COLO668 (cell line): ENCODE data around the gene COG8.

ENCODE experiments used
- DNase-seq: peaks from one replicate; lab custom pipeline; 2025; ENCODE audit not compliant: unreplicated experiment; lab: John Stamatoyannopoulos, UW

COG8 gene

DNA sequence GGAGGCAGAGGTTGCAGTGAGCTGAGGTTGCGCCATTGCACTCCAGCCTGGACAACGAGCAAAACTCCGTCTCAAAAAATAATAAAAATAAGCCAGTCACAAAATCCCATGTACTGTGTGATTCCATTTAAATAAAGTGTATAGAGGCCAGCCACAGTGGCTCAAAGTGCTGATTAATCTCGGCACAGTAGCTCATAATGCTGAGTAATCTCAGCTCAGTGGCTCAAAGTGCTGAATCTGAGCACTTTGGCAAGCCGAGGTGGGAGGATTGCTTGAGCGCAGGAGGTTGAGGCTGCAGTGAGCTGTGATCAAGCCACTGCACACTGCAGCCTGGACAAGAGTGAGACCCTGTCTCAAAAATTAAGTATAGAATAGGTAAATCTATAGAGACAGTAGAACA is 7.3 kb upstream of the COG8 start:
- DNase-seq = no peak

DNA sequence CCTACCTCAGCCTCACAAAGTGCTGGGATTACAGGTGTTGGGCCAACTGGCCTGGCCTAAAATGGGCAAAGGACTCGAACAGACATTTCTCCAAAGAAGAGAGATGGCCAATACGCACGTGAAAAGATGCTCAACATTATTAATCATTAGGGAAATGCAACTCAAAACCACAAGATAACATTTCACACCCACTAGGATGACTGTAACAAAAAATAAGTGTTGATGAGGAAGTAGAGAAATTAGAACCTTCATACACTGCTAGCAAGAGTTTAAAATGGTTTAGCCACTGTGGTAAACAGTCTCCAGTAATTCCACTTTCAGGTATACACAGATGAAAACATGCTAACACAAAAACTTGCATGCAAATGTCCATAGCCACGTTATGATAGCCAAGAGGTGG is 6.6 kb upstream of the COG8 start:
- no peak for DNase-seq

DNA sequence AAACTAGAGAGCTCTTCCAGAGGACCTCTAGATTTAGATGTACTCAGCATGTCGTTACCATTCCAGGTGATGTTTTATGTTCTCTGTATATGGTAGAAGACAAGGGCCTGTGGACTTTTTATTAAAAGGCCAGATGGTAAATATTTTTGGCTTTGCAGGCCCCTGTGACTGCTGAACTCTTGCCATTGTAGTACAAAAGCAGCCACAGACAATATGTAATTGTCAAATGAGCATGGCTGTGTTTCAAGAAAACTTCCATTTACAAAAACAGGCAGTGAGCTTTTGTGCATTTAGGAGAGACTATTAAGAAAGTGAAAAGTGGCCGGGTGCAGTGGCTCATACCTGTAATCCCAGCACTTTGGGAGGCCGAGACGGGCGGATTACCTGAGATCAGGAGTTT is 4.8 kb upstream of the COG8 start:
- DNase-seq = no peak

DNA sequence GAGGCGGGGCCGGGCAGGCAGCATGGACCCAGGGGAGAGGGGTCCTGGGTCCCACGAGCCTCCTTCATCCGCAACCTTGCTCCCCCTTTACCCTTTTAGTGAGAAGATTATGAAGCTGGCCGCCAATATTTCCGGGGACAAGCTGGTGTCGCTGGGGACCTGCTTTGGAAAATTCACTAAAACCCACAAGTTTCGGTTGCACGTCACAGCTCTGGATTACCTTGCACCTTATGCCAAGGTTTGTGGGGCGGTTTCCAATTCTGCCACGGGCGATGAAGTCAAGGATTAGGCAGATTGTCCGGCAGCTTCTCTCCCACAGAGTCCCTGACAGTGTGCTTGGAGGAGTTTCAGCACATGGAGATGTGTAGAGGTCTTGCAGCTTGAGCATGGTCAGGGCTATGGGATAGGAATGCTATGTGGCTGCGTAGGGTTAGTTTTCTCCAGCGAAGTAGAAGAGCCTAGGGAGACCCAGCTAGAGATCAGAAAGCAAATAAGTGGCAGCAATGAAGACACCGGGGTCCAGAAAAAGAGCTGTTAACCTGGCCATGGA is 806 bp upstream of the COG8 start:
- no peak for DNase-seq

DNA sequence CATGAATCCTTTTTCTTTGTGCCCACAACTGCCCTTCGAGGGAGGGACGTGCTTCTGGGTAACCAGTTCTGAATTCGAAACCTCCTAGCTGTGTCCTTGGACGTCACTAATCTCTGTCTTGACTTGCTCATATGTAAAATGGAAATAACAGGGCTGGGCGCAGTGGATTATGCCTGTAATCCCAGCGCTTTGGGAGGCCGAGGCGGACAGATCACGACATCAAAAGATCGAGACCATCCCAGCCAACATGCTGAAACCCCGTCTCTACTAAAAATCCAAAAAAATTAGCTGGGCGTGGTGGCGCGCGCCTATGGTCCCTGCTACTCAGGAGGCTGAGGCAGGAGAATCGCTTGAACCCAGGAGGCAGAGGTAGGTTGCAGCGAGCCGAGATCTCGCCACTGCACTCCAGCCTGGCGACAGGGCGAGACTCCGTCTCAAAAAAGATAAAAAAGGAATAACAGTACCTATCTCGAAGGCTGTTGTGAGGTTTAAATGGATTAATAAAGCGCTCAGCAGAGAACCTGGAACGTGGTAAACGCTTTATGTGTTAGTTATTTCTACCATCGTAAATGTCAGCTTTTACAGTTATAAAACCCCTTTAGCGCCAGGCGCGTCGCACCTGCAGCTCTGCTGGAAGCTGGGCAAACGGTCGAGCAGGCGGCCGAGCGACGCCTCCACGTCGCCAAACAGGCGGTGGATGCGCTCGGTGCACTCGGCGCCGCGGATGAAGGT is 641 bp downstream of the COG8 start:
- no peak for DNase-seq

DNA sequence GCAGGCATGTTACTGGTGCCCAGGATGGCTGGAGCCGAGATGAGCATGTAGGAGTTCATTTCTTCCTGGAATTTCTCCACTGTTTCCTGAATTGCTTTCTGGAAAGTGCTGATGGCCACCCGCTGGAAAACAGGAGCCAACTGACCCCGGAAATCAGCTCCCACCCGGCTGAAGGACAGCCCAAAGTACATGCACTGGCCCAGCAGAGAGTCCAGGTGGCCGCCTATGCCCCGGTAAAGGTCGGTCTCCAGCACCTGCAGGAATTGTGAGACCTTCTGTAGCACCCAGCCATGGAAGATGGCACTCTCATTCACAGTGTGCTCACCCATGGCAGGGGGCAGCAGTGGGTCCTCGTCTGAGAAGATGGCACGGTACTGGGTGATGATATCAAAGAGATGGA is 4.7 kb downstream of the COG8 start:
- DNase-seq = no peak

DNA sequence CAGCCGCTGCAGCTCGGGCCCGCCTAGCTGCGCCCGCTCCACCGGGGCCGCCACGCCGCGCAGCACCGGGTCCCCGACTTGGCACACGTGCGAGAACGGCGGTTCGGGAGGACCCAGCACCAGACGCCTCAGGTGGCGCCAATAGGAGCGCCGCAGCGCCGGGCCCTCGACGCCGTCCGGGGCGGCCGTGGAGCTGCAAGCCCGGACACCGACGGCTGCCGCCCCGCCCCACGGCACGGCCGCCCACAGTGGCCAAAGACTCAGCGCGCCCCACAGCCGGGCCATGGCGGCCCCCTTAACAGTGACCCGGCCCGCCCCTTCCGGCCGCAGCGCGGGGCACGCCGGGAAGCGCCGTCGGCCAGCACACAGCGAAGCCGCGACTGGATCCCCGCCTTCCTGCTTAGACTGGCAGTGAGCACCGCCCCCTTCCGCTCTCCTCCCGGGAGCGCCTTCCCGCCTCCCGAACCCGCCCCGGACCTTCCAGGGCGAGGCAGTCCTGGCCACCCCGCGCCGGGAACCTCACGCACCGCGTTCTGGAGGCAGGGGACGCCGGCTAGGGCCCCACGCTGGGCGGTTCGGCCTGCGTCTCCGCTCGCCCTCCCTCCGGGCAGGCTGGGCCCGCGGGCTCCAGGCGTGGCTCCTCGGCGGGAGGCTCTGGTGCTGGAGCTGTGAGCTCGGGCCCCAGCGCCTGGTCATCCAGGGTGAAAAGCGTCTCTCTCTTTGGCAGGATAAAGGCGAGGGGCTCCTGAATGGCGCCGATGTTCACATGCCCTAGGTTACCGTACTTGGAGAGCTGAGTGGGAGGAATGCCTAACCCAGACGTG is 8.9 kb downstream of the COG8 start, which contains the start of gene PDF:
Gene PDF (minus strand): TSS at position 303 of the 824 bp plus-strand sequence. CDS start 18 bp downstream, at position 285.
- DNase-seq = peak; percentile 97

DNA sequence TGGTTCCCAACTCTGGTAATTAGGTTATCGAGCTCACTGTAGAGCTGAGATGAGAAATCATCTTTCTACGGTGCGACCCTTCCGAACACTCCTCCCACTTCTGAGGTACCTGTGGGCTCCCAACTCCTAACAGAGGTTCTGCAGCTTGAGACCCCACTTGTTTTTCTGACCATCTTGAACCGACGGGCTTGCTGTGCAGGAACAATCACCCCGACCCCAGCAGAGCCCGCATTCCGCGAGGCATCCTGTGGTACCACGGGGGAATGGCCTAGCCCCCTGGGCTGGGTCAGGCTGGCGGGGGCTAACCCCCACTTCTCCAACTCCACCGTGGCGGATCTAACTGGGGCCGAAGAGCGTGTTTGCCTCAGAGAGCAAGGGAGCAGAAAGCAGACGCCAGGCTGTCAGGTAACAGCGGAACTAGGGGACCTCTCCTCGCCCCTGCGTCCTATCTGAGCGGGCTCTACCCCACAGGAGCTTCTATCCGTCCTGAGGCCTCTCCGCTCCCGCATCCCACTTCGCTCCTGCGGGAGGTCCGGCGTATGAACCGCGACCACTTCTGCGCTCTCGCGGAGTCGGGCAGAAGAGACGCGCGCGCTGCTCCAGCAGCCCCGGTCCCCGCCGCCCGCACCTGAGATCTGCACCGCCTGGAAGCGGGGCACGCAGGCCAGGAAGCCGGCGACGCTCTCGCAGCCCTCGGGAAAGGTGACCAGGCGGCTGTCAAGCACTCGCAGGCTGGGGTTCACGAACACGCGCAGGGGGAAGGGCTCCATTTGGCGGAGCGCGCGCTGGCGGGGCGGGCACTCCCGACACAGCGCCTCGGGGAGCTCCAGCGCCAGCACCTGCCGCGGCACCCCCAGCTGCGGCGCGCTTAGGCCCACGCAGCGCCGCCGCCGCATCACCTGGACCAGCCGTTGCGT is 9.7 kb downstream of the COG8 start:
- peak; percentile 67 for DNase-seq

DNA sequence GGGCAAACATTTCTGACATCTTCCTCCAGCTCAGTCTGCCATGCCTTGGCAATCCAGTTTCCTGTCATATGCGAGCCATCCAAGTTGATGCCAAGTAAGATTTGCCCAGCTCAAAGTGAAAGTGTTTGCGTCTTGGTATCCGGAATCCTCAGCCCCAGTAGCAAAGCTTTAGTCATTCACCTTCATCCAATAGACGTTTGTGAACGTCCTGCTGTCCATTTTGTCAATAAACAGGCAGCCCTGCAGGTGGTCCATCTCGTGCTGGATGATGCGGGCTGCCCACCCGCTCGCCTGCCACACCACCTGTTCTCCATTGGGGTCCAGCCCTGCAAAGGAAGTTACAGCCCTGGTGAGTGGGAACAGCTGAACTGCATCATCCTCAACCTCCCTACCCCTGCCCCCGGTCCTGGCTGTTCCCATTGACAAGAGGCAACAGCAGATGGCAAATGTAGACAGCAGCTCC is 10.5 kb downstream of the COG8 start:
- DNase-seq = peak; percentile 11

DNA sequence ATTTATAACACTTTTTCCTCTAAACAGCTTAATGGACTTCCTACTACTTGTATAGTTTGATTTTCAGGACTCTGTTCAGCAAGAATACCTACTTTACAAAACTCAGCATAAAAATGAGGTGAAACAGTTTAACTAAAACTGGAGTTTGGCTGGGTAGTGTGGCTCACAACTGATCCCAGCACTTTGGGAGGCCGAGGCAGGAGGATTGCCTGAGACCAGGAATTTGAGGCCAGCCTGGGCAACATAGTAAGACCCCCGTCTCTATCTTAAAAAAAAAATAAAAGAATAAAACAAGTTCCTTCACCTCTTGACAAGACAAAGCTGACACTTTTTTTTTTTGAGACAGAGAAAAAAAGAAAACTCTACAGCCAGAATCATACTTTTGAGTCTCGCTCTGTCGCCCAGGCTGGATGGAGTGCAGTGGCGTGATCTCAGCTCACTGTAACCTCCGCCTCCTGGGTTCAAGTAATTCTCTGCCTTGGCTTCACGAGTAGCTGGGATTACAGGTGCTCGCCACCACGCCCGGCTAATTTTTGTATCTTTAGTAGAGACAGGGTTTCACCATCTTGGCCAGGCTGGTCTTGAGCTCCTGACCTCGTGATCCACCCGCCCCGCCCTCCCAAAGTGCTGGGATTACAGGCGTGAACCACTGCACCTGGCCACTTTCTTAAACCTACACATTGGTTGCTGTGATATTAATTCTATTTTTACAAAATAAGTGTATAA is 11.6 kb downstream of the COG8 start:
- no peak for DNase-seq

DNA sequence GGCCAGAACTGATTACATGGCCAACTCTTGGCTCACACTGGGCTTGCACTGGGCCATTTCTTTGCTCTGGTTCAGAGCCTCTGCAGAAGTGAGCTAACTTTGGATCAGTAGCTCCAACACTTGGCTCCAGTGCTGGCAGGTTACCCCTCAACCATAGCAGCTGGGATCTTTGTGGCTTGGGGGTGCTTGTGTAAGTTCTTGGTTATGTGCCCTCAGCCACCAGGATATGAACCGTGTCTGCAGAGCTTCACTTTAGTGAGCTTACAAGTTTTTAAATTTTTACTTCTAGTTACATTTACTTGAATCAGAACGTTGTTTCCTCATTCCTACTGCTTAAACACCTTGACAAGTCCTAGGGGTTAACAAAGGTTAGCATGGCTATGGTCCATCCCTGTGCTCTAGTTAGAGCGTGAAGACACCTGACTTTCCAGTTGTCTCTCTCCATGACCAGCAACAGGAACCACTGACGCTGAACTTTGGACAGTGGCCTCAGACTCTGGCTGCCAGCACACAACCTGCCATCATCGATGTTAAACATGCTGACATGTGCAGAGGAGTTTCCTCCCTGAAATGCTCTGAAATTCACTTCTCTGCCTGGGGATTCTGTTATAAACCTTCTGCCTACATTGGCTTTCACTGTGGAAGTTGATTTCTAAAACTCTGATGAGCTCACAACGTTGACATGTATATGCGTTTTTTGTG is 13.0 kb downstream of the COG8 start:
- DNase-seq = peak; percentile 10

DNA sequence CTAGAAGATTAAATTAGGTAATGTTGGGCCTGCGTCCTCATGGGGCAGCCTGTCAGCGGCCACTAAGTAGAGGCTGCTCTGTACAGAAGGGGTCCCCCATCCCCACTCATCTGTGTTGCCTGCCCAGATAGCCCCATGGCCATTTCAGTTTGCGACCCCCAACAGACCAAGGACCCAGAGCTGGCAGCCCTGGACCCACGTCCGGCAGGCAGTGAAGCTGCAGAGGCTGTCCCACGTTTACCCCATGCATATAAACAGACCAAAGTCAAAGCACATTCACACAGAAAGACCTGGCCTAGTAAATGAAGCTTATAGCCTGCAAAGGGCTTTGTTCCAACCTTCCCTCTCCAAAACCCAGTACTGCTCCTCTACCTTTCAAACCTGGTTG is 13.6 kb downstream of the COG8 start:
- DNase-seq = no peak

DNA sequence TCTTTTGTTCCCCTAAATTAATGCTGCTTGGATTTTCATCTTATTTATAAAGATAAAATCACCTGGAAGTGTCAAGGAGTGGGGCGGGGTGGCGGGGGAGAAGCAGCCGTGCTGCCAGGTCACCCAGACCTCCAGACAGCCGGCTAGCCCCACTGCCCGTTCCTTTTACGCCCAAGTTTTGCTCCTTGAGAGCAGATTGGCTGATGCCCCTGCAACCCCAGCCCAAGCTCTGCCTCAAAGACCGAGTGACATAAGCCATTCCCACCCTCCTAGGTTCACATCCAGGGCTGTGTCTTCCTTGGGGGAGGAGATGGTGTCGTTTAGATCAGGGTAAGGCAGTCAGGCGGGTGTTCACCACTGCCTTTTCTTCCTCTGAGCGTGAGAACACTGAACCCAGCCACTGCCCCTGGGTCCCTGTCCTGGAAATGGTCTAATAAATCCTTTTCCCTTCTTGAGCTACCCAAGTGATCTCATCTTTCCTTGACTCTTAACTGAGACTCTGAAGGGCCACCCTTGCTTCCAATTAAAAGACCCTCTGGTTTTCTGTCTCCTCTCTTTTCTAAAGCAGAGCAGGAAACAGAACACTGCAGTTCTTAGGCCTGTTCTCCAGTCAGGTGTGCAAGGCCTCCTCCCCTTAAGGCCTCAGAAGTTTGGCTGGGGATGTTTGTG is 14.6 kb downstream of the COG8 start:
- no peak for DNase-seq

DNA sequence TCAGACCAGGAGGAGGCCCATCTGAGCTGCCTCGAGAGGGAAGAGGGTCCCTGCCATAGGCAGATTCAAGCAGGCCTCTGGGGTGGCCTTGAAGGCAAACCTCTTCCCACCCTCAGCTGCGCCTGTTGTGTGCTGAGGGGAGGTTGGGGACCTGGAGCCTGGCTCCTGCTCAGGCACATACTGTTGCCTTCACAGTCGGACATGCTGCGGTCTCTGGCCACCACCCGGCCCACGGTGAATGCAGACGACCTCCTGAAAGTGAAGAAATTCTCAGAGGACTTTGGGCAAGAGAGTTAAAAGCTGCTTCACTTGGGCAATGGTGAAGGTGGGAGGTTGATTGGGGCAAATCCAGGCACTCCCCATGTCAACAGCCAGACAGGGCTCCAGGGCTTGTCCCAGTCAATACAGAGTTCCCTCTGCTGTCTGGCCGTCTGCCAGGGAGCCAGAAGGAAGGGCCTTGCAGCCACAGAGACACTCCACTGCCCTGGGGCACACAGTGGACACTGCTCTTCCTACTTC is 15.3 kb downstream of the COG8 start:
- peak; percentile 57 for DNase-seq

DNA sequence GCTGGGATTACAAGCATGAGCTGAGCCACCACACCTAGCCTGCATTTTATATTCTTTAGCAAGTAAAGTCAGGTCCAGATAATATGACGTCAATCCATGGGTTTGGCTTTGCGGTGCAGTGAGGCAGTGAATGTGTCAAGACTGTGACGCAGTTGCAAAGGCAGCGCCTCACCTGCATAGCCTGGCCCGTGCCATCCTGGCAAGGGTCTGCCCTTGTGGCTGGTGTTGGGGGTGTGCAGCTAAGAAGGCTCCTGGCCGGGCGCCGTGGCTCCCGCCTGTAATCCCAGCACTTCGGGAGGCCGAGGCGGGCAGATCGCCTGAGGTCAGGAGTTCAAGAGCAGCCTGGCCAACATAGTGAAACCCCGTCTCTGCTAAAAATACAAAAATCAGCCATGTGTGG is 15.9 kb downstream of the COG8 start:
- DNase-seq = no peak

DNA sequence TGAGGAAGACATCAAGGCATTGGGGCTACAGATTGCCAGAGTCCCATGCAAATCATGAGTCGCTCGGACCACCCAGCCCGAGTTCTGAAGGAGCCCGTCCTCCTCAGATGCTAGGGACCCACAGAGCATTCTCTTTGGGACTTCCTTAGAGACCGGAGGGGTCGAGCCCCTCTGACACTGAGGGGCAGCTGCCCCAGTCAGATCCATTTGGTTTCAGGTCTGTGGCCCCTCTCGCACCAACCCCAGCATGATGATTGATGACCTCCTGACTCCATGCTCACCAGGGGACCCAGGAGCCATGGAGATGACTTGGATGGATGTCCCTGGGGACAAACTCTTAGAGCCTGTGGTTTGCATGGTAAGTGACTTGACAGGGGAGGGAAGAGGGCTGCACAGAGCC is 17.0 kb downstream of the COG8 start:
- no peak for DNase-seq

DNA sequence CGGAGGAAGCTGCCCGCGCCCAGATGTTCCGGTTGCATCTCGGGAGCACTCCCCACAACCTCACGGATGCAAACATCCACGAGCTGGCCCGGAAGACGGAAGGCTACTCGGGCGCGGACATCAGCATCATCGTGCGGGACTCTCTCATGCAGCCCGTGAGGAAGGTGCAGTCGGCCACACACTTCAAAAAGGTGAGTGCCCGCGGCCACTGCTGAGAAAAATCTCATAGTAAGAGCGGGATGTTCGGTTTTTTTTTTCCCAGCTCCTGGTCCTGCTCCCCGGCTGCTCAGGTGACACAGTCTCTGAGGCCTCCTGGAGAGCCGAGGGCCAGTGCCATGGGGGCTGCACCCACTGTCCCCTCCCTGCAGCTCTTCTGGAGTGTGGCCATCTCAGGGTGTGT is 18.3 kb downstream of the COG8 start:
- DNase-seq = no peak

DNA sequence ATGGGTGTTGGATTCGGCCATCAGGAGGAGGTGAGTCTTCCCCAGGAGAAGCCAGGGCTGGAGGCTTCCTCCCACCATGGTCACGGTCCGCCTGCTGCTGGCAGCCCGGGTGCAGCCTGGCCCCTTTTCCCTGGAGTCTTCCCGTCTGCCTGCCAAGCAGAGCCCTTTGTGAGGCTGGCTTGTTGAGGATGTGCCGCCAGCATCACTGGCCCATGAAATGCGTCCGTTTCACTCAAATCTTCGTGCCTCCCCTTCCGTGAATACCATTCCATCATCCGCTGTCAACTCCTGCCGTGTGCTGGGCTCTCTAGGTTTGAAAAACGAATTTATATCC is 18.7 kb downstream of the COG8 start:
- DNase-seq = no peak
